Central memory CD4-positive, alpha-beta T cell (primary cell): ENCODE data around the gene MAF.

Experiments
- DNase-seq: peaks from one replicate; pipeline ENCODE4 v3.0.0; 2022

Gene MAF

DNA sequence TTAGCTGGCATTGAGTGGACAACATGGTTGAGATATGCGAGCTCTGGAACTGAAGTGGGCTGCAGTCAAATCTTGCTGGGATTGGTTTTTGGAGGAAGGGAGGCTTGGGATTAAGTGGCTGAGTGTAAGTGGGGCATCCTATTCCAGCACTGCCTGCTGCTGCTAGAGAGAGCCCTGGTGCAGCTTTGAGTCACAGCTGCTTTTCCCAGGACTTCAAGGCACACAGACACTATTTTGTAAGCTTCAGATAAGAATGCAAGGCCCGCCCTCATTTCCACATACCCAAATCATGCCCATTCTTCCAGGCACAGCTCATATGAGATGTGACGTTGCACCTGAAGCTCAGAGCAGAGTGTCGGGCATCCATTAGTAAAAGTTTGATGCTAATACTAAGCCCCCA lies 10.2 kb upstream of the MAF start:
- DNase-seq, result no peak

DNA sequence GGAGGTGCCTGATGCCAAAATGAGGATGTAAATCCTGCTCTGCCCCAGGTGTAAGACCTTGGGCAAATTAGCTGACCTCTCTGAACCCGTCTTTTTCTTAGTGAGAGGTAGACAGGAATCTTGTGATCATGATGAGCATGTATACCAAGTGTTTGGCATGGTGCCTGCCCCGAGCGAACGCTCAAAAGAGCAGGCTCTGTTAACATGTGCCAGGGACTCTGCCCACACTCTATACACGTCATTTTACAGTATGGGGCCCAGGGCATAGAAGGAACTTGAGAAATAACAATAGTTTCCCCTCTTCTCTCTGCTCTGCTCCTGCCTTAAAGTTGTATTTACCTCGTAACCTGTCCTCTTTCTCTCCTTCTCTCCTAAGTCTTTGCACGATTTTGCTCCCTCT lies 9.3 kb upstream of the MAF start:
- DNase-seq, result no peak

DNA sequence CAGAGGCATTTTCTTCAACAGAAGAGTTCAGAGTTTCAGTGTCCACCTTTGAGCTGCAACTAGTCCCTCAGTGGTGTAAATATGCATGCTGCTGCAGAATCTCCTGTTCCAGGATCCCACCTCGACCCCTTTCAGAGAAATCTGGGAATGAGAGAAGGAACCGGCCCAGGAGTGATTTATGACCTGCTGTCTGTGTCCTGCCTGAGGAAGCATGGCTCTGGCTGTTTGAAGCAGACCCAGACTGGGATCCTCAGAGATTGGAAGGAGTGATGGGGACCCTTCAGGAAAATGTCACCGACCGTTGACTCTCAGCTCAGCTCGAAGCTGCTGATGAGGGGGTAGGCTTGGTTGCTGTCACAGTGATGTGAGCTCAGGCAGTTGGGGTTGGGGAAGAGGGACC lies 8.4 kb upstream of the MAF start:
- DNase-seq, result no peak

DNA sequence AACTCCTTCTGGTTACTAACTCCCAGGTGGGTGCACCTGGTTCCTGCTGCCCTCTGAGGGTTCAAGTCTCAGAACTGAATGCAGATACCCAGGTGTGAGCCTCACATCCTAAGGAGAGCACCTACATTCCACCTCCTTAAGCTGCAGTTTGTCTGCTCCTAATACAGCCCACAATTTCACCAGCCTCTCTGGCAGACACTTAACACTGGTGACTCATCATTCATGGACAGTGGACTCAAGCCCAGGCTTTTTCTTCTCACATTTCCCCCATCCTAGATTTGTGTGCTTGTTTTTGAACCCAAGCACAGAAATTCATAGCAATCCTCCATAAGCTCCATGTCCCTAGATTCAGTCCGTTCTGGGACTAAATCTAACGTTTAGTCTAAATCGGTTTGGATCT lies 7.0 kb upstream of the MAF start:
- no peak for DNase-seq

DNA sequence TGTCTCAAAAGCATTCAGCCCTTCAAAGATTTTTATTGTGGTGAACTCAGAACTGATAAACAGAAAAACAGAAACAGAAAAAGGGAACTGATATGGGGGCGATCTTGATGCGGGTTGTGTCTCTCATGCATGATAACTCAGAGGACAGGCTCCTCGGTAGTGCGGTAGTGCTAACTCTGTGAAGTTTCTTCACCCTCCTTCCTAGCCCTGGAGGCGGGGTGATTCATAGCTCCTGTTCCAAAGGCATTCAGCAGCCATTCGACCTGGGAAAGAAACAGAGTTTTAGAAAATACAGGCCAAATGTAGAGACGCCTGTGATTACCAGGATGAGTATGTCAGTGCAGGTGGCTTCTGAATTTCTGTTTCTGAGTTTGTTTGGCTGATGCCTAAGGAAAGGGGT lies 5.5 kb upstream of the MAF start:
- DNase-seq, result no peak

DNA sequence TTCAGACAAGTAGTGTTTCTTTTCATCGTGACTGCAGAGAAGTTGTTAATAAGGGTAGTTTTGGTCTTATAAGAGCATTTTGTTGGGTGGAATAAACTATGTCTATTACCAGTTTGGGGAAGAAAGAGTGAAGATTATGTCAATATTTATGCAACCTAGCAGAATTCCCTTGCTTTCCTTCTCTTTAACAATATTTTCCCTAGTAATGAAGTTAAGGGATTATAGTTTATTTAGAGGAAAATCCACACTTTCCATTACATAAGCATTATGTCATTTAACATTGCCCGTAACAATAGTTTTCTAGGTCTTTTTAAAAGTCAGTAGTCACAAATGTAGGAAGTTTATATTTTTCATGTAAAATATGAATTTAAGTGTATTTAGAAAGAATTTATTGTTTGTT lies 2.5 kb upstream of the MAF start:
- DNase-seq, result no peak

DNA sequence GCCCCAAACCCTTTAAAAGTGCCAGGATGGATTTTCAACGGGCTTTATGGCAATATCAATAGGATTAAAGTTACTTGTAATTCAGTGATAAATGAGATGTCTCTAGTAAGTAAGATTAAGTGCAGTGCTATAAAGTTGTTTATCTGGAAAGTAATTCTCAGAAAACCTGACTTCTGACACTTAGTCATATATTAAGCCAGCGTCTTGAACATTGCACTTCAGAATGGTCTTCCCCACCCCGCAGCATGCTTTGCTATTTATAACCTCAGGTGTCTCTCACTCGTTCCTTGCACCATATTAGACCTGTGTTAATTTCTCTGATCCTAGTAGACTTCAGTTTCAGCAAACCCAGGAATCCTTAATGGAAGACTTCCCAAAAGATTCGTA lies 2.1 kb upstream of the MAF start:
- no peak for DNase-seq

DNA sequence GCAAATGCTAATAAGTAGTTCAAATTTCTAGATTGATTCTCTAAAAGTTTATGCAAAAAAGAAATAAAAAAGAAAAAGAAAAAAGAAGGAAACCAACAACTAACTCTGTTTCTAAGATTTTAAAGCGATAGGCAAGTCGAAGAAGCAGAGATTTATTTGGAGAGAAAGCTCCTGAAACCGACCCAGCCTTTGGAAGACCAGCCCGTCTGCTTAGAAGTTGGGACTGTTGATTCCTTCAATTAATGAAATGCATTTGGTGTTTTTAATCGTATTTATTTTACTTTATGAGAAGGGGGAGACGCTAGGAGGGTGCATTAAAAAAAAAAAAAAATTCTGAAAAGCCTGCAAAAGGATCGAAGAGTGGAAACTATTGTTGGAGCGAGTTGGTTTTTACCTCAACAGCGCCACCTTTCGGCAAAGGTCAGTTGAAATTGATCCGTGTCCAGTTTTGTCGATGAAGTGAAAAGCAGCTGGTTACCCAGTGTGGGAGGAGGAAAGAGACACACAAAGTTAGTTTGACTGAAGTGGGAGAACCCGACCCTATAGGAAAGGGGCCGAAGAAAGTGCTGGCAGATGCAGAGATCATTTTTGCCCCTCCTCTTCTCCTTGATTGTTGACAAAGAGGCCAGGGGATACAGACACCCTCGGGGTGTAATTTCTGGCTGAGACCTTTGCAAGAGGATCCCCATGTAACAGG lies 1.5 kb upstream of the MAF start:
- peak; percentile 83 for DNase-seq

DNA sequence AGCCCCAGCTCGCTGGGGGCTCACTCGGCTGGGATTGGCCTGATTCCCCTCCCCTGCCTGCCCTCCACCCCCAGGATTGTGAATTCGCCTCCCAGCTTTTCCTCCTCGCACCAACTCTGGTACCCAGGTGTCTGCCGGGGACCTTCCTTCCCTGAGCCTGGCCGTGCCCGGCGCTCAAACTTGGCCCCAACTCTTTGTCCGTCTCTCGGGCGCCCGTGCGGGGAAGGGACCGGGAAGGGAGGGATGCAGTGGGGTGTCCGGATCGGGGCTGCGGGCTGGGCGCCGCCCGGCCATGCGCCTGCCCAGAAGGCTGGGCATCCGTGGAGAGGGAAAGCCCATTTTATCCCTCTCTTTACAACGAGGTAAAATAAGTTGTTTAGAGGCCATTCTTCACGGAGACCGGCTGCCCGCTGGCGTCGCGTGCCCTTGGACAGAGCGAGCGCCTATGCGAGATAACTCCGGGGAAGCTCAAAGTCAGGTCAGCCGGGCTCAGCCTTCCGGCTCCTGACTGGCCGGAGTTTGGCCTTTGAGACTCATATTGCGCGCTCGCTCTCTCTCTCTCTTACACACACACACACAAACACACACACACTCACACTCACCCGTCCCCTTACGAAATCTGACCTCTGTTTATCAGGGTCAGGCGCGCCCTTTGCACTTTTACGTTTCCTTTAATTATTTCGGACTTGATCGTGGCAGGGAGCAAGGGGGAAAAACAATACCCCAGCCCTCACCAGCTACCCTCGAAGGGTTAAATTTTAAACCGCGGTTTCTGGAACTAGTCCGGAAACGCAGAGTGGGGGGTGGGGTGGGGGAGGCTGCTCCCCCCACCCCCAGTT lies 774 bp upstream of the MAF start:
- no peak for DNase-seq

DNA sequence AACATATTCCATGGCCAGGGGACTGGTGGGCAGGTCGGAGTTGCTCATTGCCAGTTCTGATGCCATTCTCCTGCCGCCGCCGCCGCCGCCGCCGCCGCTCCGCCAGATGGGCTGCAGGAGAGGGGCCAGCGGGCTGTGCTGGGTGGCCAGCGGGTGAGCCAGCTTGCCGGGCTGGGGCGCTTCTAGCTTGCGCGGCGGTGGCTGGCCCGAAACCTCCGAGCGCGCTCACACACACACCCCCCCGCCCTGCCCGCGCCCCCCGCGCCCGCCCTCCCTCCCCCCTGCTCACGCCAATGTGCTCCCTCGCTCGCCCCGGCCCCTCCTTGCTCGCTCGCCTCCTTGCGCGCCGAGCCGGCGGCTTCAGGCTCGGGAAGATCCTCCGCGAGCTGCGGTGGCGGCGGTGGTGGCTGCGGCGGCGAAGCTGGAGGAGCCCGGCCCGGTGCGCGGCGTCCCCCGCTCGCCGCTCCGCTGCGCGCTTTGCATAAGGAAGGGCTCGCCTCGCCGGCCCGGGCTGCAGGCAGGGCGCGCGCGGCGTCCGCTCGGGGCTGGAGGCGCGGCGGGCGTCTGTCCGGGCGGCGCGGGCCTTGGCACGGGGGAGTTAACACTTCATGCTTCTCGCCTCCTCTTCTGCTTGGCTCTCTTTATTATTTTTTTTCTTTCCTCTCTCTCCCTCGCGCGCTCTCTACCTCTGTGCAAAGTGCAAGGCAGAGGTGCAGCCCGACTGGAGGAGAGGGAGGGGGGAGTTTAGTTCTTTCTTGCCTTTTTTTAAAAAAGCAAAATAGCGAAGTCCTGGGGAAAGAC lies 500 bp downstream of the MAF start:
- DNase-seq, result peak; percentile 27

DNA sequence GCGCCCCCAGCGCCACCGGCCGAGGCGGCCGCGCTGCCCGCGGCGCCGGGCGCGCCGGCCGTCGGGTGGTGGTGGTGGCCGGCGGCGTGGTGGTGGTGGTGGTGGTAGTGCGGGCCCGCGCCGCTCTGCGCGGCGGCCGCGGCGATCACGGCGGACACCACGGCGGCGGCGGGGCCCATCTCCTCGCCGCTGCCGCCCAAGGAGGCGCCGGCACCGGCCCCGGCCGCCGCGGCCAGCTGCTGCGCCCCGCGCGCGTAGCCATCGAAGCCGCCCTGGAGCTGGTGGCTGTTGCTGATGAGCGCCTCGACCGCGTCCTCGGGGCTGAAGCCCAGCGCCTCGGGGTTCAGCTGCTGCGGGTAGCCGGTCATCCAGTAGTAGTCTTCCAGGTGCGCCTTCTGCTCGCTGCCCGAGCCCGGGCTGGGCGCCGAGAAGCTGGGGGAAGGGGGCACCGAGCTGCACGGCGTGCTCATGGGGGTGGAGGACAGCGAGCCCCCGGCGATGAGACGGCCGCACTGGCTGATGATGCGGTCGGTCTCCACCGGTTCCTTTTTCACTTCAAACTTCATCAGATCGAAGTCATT lies 1.2 kb downstream of the MAF start:
- DNase-seq, result no peak

DNA sequence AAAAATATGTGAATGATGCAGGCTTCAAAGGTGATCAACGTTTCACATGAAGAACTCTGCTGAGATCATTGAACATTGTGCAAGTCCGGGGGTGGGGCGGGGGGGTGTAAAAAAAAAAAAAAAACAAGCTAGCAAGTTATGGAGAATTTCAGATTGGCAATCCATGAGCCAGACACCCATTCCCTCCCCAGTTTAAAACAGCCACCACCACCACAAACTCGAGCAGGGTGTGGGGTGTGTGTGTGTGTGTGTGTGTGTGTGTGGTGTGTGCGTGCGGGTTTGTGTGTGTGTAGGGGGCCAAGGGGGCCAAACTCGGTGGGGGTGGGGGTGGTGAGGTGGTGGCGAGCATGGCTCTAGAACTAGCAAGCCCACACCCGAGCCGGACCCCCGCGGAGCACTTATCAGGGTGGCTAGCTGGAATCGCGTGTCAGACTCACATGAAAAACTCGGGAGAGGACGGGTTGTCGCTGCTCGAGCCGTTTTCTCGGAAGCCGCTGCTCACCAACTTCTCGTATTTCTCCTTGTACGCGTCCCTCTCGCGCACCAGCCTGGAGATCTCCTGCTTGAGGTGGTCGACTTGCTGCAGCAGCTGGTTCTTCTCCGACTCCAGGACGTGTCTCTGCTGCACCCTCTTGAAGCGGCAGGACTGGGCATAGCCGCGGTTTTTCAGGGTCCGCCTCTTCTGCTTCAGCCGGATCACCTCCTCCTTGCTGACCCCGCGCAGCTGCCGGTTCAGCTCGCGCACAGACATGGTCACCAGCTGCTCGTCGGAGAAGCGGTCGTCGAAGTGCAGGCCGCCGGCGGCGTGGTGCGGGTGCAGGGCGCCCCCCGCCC lies 2.0 kb downstream of the MAF start:
- peak; percentile 38 for DNase-seq

DNA sequence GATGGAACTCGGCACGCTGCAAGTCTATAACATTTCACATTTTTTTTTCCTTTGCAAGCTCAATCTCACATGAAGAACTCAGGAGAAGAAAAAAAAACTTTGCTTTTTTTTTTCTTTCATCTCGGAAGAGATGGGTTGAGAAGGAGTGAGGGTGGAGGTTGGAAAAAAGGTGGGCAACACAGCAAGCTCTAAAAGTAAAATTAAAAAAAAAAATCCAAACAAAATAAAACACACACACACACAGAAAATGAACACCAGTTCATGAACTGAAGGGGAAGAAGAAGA lies 2.5 kb downstream of the MAF start:
- no peak for DNase-seq

DNA sequence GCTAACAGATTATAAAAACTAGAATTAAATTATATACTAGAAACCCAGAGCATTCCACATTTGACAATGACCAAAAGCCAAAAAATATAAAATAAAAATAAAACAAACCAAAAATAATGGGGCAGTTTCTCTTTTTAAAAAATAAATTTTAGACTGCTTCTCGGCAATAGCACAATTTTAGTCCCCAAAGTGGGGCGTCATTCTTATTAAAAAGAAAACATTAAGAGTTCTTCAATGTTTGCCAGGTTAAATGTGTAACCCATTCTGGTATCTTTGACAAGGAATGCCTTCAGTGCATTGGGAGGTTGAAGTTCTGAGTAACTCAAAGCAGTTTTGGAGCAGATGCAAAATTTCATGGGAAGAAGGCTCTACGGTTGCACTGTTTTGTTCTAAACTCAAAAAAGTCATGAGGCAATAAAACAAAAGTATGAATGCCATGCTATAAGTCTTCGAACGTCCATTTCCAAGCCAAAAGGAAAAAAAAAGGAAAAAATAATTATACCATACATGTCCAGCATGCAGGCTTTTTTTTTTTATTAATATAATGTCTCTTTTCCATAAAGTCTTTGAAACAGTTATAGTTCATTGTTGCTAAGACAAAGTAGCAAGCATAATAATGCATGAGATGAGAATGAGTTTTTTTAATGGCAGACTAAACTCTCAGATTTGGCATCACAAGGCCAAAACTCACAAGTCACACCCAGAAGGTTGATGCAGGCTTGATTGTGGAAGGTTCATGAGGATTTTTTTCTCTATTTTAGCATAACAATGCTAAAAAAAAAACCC lies 3.1 kb downstream of the MAF start:
- DNase-seq, result no peak

DNA sequence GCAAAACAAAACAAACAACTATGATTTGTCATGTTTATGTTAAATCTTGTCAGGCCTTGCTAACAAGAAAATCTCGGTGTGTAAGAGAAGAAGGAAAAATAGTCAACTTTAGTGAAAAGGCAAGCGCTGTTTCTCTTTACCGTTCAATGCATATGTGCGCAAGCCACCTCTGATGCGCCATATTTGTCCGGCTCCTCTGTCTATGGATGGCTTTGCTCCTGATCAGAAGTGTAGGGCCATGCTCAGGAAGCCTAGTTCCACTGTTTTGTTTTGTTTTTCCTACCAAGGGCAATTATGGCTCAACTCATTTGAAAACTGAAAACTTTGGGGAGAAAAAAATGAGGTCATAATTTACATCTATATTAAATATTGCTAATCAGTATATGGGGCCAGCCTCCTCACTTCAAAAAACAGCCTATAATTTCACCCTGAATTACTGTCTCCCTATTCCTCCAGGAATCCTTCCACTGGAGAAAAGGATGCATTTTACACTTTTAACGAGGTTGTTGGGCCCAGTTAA lies 4.5 kb downstream of the MAF start:
- no peak for DNase-seq

DNA sequence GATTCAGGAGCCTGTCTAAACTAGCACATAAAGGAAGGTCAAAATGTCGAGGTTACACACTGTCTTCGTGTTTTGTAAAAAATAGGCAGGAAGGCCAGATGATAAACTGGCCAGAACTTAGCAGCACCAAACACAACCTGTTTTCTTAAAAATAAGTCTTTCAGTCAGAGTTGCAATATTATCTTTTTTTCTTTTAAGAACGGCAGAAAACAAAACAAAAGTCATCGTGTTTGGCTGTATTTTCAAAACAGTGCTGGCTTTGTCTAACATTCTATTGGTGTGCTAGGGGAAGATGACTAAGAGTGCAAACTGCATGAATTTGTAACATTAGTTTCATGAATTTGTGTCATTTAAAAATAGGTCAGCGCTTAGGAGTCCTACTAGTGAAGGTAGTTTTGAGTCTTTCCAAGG lies 5.3 kb downstream of the MAF start:
- no peak for DNase-seq

DNA sequence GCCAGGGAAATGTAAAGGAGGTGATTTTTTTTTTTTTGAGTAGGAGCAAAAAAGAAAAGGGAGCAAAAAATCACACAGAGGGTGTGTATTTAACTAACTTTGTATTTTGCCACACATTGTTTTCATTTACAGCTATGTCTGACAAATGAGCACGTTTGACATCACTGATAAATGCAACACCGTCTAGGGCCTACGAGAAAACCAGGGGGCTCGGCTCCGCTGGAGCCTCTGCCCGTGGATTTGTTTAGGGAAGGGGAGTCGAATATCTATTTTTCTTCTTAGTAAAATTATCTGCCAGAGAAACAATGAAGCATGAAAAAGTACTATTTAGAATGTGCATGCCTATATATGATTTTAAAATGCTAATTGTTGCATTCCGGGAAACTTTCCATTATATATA lies 6.8 kb downstream of the MAF start:
- DNase-seq, result no peak

DNA sequence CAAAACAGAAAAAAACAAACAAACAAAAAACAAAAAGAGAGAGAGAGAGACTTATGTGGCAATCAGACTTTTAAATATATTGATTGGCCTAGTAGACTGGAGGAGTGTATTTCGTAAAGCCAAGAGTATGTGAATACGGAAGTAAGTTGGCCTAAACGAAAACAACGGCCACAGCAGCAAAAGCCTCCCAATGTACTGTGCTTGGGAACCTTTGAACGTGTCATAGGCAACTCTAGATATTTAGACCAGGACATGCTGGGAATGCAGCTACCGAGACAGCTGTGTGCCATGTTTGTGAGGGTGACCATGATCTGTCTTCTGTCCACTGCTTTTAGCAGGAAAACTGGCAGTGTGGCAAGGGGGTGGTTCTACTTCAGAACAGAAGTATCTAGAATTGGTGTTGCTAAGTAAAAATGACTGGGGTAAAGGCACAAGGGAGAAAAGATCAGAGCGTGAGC lies 7.4 kb downstream of the MAF start:
- DNase-seq, result no peak

DNA sequence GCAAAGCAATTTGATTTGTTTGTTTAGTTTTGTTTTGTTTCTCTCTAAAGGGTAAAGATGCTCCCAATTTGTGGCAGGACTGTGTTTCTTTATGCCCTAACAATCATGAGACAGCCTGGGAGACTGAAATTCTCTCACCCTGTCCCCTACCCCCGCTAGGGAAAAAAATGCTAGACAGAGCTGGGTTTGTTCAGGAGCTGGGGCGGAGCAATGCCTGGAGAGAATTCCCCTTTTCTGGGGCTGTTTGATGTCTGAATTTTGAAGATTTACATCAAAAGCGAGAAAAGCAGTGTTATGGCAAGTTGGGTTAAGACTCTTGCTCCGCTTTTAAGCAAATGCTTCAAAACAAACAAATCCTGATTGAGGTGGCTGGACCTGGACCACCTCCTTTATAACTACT lies 8.4 kb downstream of the MAF start:
- no peak for DNase-seq

DNA sequence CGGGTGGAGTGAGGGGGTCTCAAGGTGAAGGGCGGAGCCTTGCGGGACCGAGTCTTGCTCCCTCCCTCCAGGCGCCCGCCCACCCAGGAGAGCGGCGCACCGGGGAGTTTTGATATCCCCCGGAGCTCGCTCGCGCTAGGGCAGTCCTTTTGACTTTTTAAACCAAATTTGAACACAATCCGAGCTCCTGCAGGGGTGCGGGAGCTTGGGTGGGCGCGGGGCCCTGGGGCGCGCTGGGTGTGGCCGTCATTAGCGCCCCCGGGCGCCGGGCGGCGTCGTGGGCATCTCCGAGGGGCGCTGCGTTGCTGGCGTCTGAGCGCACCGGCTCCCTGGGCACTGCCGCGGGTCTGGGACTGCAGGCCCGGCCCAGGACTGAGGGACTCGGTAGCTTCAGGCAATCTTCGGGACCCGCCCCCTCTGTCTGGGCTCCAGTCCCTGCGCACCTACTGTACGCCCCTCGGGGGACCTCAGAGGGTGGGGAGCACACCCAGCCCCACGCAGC lies 10.9 kb downstream of the MAF start:
- DNase-seq, result no peak

DNA sequence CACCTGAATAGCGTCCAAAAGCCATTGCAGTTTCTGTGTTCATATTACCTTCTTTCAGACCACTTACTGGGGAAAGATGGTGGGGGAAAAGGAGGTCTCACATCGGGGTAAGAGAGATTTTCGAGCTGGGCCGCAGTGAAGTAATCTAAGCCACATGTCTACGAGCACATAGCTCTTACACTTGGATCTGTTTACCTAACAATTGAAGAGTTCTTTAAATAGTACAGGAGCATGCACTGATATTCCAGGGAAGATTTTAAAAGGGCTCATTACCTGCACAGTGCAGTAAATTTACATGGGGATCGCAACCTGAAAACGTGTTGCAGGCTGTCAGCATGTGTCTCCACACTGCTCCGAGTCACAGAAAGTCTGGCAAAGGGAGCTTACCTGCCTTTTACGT lies 12.6 kb downstream of the MAF start:
- no peak for DNase-seq
